Activated CD4-positive, alpha-beta T cell treated with anti-CD3 and anti-CD28 coated beads, Interleukin-2, amount 50 U/mL, for 4 hours (primary cell): Measurements from ENCODE around the gene COPRS.

Source experiments
- DNase-seq, 2 experiments: peaks; one replicate each; pipeline ENCODE4 v3.0.0-alpha.2; 2020

The COPRS gene, protein sequence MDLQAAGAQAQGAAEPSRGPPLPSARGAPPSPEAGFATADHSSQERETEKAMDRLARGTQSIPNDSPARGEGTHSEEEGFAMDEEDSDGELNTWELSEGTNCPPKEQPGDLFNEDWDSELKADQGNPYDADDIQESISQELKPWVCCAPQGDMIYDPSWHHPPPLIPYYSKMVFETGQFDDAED

DNA sequence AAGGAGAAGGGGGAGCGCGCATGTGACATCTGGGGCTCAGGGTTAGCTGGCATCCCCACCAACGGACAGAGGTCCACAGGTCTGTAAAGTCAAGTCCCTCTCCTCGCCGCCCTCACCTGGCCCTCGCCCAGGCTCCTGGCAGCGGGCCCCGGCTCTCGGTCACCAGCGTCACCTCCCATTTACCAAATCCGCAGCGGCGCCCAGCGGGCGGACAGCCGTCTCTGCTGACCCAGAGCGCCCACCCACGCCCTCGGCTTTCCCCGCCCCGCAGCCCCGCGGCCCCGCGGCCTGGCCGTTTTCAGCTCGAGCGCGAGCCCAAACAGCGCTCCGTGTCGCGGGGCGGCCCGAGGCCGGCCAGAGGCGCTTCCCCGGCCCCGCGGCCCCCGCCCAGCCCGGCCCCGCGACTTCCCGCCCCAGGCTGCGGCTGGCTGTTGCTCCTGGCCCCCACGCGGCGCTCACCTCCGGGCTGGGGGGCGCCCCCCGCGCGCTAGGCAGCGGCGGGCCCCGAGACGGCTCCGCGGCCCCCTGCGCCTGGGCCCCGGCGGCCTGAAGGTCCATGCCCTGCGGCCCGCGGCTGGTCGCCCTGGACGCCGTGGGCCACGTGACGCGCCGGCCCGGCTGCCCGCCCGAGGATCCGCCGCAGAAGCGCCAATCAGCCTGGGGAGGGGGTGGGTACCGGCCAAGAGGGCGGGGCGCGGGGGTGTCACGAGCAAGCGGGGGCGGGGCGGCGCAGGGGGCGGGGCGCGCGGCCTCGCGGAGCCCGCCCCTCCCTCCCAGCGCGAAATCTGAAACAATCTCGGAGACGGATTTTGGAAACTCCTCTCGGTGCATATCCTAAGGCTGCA is at the start of gene COPRS:
Gene COPRS, minus strand, starts transcription at position 603 of the 845 bp plus-strand sequence. Its CDS starts 45 bp downstream, at position 558.
- DNase-seq = peak; percentile 72 to 74

DNA sequence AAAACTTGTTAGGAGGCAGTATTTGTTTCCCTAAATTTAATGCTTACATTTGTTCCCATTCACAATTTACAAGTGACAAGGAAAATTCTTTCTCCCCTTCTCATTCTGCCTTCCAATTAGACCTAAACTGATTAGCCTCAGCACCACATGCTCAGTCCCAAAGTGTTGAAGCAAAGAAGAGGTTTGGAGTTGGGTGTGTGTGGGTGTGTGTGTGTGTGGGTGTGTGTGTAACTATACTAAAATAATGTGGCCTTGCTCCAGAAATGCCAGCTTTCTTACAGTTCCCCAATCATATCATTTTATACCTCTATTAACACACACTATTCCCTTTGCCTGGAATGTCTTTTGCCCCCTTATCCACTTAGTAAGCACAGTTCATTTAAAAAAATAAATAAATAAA is 49.3 kb upstream of the COPRS start:
- no peak for DNase-seq

DNA sequence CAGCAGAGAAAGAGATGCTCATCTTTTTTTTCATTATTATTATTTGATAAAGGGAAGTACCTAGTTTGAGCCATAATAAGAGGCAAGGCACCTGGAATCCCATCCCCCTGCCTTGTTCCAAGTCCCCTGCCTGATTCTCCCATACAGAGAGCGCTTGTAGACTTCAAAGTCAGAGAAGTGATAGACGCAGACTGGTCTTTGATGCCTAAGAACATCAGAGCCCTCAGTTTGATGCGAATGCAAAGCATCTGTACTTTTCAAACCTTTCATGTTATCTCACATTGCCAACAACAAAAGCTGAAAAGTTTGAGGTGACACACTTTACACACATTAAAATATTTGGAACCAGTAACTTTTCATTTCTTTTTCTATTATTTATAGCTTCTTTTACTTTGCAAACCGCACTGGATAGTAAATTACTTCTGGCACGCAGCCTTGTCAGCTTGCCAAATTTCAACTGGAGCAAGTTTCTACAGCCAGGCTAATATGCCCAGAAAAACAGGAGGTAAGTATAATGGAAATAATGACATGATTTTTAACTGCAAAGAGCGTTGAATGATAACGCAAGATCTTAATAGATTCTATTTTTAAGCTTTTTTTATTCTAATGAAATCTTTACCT is 48.4 kb upstream of the COPRS start:
- DNase-seq = no peak

DNA sequence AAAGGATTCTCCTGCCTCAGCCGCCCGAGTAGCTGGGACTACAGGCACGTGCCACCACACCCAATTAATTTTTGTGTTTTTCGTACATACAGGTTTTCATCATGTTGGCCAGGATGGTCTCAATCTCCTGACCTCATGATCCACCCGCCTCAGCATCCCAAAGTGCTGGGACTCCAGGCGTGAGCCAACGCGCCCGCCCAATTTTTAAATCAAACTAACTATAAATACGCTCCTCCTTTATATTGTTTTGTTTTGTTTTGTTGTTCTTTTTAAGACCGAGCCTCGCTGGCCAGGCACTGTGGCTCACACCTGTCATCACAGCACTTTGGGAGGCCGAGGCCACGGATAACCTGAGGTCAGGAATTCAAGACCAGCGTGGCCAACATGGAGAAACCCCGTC is 44.4 kb upstream of the COPRS start:
- no peak for DNase-seq

DNA sequence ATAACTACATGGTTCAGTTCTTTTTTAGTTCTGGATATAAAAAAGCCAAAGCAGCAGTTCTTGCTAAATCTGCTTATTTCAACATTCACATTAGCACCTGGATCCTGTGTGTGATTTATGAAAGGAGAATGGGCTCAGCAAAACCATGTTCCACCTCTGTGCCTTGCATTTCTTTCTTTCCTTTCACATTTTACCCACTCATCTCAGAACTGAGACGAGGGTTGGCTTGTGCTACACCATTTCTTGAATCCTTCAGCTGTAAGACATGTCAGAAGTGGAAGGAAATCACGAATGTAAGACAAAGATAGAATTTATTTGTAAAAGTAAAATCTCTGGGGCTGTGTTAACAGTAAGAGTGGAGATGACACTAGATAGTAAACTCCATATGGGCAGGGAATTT is 43.6 kb upstream of the COPRS start:
- no peak for DNase-seq

DNA sequence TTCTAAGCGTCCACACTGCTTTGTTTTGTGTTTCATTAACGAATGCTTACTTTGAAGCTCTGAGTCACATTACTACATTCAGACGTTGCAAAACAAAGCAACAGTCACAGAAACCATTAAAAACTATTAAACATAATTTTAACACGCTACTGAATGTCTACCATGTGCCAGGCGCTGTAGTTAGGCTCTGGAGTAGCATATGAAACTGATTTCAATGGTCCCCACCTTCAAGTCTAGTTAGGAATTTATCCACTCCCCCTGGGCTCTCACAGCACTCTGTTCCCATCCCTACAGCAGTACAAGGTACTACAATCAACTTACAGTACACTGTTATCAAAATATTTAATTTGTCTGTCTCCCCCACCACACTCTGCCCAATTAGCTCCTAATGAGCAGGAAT is 41.8 kb upstream of the COPRS start:
- DNase-seq = no peak

DNA sequence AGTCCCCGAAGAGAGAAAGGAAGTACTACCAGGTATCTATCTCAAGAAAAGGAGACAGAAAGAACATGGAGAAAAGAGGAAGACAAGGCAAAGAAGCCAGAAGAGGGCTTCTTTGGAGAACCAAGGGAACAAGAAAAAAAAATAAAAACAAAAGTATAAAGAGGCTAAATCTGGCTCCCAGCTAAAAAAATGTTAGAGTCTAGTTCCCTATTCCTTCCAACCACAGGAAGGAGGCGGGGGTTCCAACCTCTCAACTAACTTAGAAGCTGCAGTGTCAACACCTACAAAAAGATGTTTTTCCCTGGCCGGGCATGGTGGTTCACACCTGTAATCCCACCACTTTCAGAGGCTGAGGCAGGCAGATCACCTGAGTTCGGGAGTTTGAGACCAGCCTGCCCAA is 29.1 kb upstream of the COPRS start:
- DNase-seq = no peak

DNA sequence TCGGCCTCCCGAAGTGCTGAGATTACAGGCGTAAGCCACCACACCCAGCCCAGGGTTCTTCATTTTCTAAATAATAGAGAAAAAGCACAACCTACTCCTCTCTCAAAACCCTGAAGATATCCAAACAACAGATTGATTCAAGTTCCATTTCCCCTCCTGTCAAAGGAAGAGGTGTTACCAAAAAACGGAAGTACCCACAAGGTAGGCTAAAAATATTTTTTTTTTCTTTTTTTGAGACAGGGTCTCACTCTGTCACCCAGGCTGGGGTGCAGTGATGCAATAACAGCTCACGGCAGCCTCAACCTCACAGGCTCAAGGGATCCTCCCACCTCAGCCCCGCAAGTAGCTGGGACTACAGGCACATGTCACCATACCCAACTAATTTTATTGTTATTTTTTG is 23.5 kb upstream of the COPRS start:
- DNase-seq = no peak

DNA sequence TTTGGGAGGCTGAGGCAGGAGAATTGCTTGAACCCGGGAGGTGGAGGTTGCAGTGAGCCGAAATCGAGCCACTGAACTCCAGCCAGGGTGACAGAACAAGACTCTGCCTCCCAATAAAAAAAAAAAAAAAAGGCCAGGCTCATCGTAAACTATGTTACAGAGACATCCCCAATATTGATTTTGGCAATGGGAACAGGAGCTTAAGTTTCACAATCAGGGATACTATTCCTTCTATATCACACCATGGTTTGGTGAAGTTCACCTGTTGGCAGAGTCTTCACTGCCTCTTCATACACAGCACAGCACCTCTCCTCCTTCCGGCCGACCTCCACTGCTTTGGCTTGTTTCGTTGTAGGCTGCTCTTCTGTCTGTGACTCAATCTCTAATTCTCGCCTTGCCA is 21.3 kb upstream of the COPRS start:
- no peak for DNase-seq

DNA sequence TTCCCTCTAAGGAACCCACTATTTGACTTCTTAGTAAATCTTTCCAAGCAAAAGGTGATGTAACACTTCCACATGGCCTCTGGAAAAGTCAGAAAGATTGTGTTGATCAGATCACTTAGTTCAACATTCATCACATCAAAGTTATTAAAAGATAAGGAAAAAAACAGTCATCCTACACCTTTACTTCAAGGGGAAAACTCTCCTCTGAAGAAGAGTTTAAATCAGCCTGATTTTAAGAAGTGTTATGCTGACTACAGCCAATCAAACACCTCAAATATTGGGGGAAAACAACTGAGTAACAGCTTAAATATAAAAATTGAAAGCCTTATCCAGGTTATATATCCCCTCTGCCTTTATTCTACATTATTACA is 19.6 kb upstream of the COPRS start:
- no peak for DNase-seq

DNA sequence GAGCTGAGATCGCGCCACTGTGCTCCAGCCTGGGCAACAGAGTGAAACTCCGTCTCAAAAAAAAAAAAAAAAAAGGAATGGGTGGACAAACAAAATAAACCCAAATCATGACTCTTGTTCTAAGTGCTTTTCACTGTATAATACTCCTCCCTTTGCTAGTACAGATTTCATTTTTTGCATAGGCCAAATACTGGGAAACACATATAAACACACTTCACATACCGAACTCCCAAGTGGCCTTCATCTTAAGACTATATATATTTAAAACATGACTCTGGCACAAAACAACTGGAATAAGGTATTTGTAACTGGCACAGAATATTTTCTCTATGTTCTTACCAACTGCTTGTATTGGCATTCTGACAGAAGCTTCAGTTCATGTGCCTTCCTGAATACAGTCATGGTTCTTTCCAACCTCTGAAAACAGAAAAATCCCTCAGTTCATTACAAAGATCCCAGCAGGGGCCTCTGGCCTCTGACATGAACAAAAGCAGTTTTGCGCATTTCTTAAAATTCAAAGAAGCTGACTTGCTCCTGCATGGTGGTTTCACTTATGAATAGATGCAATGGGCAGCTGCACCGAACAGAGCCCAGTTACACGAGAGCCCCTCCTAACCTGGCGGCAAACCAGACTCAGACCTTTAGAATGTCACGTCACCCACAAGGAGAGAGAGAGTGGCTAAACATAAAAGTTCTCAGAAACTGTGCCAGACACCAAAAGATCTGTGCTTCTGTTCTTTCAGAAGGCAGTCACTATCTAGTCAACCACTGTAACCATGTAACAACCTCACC is 19.1 kb upstream of the COPRS start:
- peak in 1 of 2 experiments; percentile 5 for DNase-seq

DNA sequence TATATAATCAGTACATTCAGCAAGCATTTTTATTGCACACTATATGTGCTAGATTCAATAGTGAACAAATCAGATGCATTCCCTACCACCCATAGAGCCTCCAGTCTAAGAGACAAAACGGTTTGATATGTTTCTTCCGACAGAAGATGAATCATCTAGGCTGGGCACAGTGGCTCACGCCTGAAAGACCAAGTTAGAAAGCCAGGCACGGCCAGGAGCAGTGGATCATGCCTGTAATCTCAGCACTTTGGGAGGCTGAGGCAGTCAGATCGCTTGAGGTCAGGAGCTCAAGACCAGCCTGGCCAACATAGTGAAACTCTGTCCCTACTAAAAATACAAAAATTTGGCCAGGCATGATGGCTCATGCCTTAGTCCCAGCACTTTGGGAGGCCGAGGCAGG is 18.3 kb upstream of the COPRS start:
- DNase-seq = no peak

DNA sequence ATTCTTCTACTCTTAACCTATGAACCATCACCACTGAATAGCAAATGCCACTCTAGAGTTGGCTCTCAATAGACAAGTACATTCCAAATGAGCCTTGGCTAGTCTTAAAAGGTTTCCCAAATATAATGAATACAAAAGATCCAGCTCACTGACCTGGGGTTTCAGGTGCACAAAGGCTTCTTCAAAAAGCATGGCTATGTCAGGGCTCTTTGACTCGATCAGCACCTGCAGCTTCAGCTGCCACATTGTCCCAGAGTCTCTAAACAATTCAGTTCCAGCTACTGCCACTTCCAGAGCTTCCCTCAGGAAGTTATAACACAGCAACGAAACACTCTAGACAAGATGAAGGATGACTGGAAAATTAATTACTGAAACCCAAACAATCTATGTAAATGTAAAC is 16.0 kb upstream of the COPRS start:
- no peak for DNase-seq

DNA sequence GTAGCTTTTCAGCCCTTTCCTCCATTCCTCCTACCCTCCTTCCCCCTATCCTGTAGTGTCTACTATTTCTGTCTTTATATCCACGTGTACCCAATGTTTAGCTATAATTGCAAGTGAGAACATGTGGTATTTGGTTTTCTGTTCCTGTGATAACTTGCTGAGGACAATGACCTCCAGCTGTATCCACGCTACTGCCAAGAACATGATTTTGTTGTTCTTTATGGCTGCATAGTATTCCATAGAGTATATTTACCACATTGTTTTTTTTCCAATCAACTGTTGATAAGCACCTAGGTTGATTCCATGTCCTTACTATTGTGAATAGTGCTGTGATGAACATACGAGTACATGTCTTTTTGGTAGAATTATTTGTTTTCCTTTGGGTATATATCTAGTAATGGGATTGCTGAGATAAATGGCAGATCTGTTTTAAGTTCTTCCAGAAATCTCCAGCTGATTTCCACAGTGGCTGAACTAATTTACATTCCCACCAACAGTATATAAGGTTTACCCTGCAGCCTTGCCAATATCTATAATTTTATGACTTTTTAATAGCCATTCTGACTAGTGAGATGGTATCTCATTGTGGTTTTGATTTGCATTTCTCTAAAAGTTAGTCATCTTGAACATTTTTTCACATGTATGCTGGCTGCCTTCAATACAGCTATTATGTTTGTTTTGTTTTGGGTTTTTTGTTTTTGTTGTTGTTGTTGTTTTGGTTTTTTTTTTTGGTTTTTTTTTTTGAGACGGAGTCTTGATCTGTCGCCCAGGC is 10.9 kb upstream of the COPRS start:
- no peak for DNase-seq

DNA sequence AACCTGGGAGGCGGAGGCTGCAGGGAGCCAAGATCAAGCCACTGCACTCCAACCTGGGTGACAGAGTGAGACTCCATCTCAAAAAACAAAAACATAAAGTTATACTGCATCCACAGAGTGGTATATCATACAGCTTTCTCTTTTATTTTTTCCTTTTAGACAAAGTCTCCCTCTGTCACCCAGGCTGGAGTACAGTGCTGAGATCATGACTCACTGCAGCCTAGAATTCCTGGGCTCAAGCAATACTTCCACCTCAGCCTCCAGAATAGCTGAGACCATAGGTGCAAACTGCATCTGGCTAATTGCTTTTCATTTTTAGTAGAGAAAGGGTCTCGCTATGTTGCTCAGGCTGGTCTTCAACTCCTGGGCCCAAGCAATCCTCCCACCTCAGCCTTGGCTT is 10.0 kb upstream of the COPRS start:
- no peak for DNase-seq

DNA sequence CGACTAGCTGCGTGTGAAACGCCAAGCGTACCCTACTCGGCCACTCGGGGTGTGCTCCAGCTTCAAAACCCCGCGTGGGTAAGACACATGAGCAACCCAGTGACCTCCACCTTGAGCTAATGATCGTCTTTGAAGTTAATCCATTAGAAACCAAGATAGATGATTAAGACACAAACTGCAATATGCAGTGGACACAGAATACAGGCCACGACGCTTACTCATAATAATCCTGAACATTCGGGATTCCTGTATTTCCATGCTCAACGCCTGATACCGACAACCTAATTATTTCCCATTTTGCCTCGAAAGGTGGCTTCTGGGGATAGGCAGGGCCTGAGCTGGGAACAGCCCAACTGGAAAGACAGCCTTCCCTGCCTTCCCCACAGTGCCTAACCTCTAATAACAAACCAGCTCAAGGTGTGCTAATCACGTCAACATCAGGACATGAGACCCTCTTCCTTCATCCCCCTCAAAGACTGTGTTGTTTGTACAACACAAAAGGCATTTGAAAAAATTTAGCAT is 504 bp upstream of the COPRS start:
- DNase-seq = no peak

DNA sequence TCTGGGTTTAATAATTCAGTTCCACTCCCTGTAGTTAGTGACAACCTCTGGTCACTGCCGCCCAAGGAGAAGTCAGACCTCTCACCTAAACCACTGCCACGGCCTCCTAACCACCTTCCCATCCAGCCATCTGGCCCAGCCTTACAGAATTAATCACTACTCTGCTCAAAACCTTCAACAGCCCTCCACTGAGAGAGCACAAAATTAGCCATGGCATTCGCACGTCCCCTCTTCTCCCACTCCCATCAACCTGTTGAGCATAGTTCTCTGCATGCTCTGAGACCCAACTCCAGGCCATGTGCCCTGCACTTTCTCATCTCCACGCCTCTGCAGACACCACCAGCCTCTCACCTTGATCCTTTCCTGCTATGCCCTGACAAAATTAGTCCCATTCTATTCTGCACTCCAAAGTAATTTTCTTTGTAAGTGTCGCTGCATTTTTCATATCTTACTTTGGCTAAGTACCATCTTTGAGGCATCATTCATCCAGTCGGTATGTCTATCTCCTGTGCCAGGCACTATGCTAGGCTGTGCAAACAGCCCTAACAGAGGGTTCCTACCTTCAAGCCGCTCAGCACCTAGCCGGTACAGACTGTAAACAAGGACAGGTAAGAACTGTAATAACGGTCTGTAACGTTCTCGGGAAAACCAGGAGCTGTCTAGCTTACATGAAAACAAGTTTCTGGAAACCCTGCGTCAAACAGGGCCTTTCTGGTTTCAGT is 963 bp downstream of the COPRS start:
- DNase-seq = no peak

DNA sequence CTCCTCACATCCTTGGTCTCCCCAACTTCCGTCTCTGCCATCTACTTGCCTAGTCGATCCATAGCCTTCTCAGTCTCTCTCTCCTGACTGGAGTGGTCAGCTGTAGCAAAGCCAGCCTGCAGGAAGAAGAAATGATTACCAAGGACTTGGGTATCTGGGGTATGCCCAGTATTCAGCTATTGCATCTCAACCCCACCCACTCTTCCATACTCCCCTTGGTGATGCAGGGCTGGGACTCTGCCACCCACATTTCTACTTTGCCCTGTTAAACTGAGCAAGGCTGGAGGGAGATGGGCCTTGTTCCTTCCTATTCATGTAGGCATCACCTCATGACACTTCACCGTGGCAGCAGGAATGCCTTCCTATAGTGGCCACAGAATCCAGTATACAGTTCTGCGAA is 2.3 kb downstream of the COPRS start:
- no peak for DNase-seq

DNA sequence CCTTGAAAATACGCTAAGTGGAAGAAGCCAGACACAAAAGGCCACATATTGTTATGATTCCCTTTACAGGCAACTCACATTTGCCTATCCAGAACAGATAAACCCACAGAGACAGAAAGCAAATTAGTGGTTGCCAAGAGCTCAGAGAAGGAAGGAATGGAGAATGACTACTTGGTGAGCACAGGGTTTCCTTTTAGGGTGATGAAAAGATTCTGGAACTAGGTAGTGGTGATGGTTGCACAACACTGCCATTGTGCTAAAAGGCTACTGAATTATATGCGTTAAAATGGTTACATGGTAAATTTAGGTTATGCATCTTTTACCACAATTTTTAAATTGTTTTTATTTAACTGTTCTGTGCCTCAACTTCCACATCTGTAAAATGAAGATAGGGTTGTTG is 4.4 kb downstream of the COPRS start:
- no peak for DNase-seq

DNA sequence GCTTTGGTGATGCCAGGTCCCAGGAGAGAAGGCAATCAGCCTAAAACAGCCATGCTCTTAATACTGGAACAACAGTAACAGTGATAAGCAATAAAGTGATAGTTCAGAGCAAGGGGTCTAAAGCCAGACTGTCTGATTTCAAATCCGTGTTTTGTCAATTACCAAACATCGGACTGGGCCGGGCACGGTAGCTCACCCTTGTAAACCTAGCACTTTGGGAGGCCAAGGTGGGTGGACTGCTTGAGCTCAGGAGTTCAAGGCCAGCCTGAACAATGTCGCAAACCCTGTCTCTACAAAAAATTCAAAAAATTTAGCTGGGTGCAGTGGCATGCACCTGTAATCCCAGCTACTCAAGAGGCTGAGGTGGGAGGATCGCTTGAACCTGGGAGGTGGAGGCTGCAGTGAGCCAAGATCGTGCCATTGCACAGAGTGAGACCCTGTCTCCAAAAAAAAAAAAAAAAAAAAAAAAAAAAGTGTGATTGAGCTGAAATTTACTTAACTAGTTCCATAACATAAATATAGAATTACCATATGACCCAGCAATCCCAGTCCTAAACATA is 5.1 kb downstream of the COPRS start:
- DNase-seq = no peak

DNA sequence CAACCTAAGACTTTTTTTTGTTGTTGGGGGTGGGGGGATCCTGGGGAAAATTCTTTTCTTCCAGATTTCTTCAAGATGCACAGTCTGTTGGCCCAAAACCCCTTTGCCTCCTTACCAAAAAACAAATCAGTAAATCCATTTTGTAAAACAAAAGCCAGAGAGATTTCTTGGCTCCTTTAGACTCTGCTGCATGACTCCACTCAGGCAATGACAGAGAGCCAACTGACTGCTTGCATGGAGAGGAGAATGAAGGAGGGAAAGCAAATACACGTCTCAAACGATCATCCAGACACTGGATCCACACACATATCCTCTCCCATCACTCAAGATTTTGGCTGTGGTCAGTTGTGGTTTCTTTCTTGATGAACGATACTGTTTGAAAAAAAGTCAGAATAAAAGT is 13.8 kb downstream of the COPRS start:
- no peak for DNase-seq
